Common myeloid progenitor, CD34-positive (primary cell): ENCODE measurements around the gene ZCCHC14.
"Not testable (repeated sequence)": the region's sequence is repeated elsewhere in the genome, so short reads cannot be mapped to it uniquely, and the experiment has no call there.

Experiments used
- CTCF ChIA-PET: fragments of 350-600 bp; sonication (Branson Sonifier 250); formaldehyde crosslinking; loops from one replicate; lab custom pipeline; 2021; ENCODE audit warnings: antibody characterized with exemption; lab: Charles Lee
- POLR2A ChIA-PET: fragments of 350-600 bp; sonication (Branson Sonifier 250); formaldehyde crosslinking; loops from one replicate; lab custom pipeline; 2021; ENCODE audit warnings: antibody characterized with exemption; lab: Charles Lee
- DNase-seq, 3 donors: peaks; one replicate each; pipeline versions ENCODE4 v3.0.0 to v3.0.0-alpha.2; 2013
- H3K27ac ChIP-seq, 2 experiments: 1 replicate in 1 of 2; 2 replicates in 1 of 2; pipeline ENCODE4 v1.7.0; 2013; ENCODE audit warnings: inconsistent platforms in 2 of 2, low read length in 2 of 2, mild to moderate bottlenecking in 2 of 2, low read depth in 1 of 2, moderate library complexity in 1 of 2; ENCODE audit not compliant: severe bottlenecking in 2 of 2, insufficient read depth in 1 of 2, poor library complexity in 1 of 2
- H3K27me3 ChIP-seq, 5 experiments: replicated peaks in 2 of 5; 1 replicate in 3 of 5; 2 replicates in 2 of 5; pipeline versions ENCODE4 v1.6.1 to v1.7.0; 2013; ENCODE audit warnings: low read length in 4 of 5, mild to moderate bottlenecking in 2 of 5, moderate library complexity in 2 of 5, inconsistent platforms in 1 of 5; ENCODE audit not compliant: insufficient read depth in 5 of 5, control insufficient read depth in 4 of 5
- H3K36me3 ChIP-seq, 4 experiments: 1 replicate in 2 of 4; 2 replicates in 2 of 4; pipeline versions ENCODE4 v1.6.1 to v1.7.0; 2013; ENCODE audit warnings: low read length in 3 of 4, control low read depth in 1 of 4, mild to moderate bottlenecking in 1 of 4; ENCODE audit not compliant: control insufficient read depth in 4 of 4, insufficient read depth in 4 of 4
- H3K4me1 ChIP-seq, 4 experiments: 1 replicate in 3 of 4; 2 replicates in 1 of 4; pipeline versions ENCODE4 v1.6.1 to v1.7.1; 2013; ENCODE audit warnings: low read length in 3 of 4, mild to moderate bottlenecking in 3 of 4, control low read depth in 1 of 4, inconsistent platforms in 1 of 4, moderate library complexity in 1 of 4; ENCODE audit not compliant: control insufficient read depth in 4 of 4, insufficient read depth in 4 of 4; ENCODE audit errors: control extremely low read depth in 1 of 4
- H3K4me3 ChIP-seq, 7 experiments: 1 replicate in 4 of 7; 2 replicates in 3 of 7; pipeline versions ENCODE4 v1.5.1 to v1.7.0; 2013; ENCODE audit warnings: mild to moderate bottlenecking in 7 of 7, low read length in 6 of 7, moderate library complexity in 6 of 7, inconsistent platforms in 2 of 7, low read depth in 2 of 7, control low read depth in 1 of 7; ENCODE audit not compliant: insufficient read depth in 4 of 7, control insufficient read depth in 1 of 7; ENCODE audit errors: extremely low read depth in 1 of 7
- H3K9me3 ChIP-seq, 5 experiments: 1 replicate in 4 of 5; 2 replicates in 1 of 5; pipeline versions ENCODE4 v1.6.1 to v1.7.1; 2013; ENCODE audit warnings: low read length in 4 of 5, mild to moderate bottlenecking in 2 of 5, inconsistent platforms in 1 of 5, low read depth in 1 of 5, moderate library complexity in 1 of 5; ENCODE audit not compliant: control insufficient read depth in 4 of 5, insufficient read depth in 2 of 5; ENCODE audit errors: control extremely low read depth in 1 of 5
- WGBS: methylation state at CpG from one replicate; pipeline ENCODE4 v1.1.5; 2013; ENCODE audit not compliant: insufficient coverage; 5-methylcytosine and 5-hydroxymethylcytosine counted together

The ZCCHC14 gene

DNA sequence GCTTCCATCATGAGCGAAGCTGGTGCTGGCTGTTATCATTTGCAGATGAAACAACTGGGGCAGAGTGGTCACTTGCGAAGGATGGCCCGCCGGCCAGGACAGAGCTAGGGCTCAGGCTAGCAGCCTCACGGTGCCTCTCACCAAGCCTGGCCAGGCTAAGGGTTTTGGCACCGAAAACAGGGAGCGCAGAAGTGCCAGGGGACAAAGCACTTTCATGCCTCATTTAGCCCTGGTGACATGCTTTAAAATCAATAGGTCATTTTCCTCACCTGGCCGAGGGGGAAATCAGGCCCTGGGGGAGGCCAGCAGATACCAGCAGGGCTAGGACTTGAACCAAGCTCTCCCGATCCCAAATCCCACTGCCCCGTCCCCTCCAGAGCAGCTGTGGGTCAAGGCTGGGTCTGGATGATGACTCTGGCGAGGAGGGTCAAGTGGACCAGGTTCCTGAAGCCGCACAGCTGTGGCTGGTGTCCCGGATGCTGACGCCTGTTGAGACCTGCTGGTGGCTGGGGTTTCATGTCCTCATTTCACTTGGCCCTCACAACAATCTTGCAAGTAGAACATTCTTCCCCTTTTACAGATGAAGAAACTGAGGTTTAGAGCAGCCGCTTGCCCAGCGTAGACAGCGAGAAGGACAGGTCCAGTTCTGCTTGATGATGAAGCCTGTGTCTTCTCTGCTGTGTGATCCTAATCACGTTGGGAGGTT is 10.6 kb upstream of the ZCCHC14 start:
- H3K27me3 ChIP-seq: peaks cover 0 to 28% (median 6%) of the 10 kb centered on the region in 5 experiments
- POLR2A ChIA-PET, CTCF ChIA-PET, DNase-seq, H3K27ac ChIP-seq, H3K4me3 ChIP-seq, H3K9me3 ChIP-seq, H3K36me3 ChIP-seq: not testable (repeated sequence)
- WGBS: 95% methylated on average over 18 of the region's 18 CpGs
- H3K4me1 ChIP-seq: peaks cover 6 to 12% (median 11%) of the 10 kb centered on the region in 4 experiments

GRCh38 chr16:87502308-87502969 is 9.6 kb upstream of the ZCCHC14 start:
- ChIA-PET CTCF (no interaction called here), POLR2A (no interaction called here)
- Histone ChIP-seq H3K4me1 (peaks cover 0 to 5% (median 4%) of the 10 kb centered on the region in 4 experiments), H3K36me3 (no peaks in the 10 kb centered on the region), H3K9me3 (no peaks in the 10 kb centered on the region), H3K4me3 (no peak overlapping the region), H3K27me3 (peaks cover 0 to 23% (median 8%) of the 10 kb centered on the region in 5 experiments), H3K27ac (no peak overlapping the region)
- no peak for DNase-seq
- WGBS: 92% methylated on average over 5 of the region's 5 CpGs

GRCh38 chr16:87501117-87501516 is 8.3 kb upstream of the ZCCHC14 start:
- Histone ChIP-seq H3K36me3 (no peaks in the 10 kb centered on the region), H3K4me1 (peaks cover 0 to 12% (median 10%) of the 10 kb centered on the region in 4 experiments), H3K27me3 (peaks cover 0 to 21% (median 6%) of the 10 kb centered on the region in 5 experiments), H3K27ac (no peak overlapping the region), H3K9me3 (no peaks in the 10 kb centered on the region), H3K4me3 (no peak overlapping the region)
- DNase-seq: no peak
- POLR2A ChIA-PET: no interaction called here
- WGBS: 100% methylated on average over 1 of the region's 5 CpGs
- CTCF ChIA-PET: no interaction called here

DNA sequence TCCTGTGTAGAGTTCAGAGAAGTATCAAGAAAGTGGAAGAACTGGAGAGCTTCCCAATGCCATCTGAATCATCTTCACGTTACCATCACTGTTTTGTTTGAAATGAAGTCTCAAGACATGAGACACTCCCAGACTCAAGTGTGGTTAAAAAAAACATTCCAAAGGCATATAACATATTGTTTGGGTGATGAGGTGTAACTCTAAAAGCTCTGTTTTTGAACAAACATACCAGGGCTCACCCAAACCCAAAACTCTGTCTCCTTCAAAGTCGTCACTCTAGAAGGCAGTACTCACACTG is 6.3 kb upstream of the ZCCHC14 start:
- Histone ChIP-seq H3K27ac (no peak overlapping the region), H3K9me3 (no peaks in the 10 kb centered on the region), H3K27me3 (peaks cover 0 to 22% (median 6%) of the 10 kb centered on the region in 5 experiments), H3K4me3 (no peak overlapping the region), H3K36me3 (no peaks in the 10 kb centered on the region), H3K4me1 (peaks cover 0 to 16% (median 14%) of the 10 kb centered on the region in 4 experiments)
- CTCF ChIA-PET: no interaction called here
- no CpG with 5 or more reads among the region's 2 CpGs for WGBS
- POLR2A ChIA-PET: interaction anchor here (0.6 kb wide), 1 partner anchor 24 kb away, joined by 5 read pairs; no protein-coding TSS in a partner anchor
- no peak for DNase-seq

DNA sequence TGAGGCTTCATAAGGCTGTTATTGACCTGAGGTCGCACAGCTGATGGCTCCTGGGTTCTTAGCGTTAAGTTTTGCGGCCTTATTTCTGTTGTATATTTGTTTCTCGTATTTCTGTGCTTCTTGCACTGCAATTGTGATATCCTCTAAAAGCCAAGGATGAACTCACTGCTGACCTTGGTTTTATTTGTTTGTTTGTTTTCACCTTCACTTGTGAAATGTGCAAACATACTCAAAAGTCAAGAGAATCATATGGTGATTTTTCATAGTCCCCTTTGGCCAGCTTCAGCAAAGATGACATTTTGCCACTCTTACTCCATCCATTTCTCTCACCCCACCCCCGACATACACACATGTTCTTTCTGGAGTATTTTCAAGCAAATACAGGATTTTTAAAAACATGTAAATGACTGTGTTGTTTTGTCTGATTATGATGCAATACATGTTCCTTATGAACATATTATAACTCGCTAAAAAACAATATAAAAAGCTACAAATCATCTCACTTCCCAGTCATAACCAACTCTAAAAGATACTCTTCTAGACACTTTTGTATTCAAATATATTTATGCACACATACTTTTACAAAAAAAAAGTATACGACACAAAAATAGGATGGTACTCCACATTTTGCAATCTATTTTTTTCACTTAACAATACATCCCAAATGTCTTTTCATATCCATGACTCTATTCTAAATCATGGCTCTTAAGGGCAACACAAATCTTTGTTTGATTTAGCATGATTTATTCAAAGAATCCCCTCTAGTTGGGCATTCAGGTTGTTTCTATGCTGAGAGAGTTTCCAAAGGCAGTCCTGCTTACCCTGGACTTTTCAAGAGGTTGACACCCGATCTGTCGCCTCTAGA is 5.7 kb upstream of the ZCCHC14 start:
- H3K36me3 ChIP-seq: no peaks in the 10 kb centered on the region
- H3K27me3 ChIP-seq: peaks cover 0 to 22% (median 6%) of the 10 kb centered on the region in 5 experiments
- peaks cover 0 to 17% (median 15%) of the 10 kb centered on the region in 4 experiments for H3K4me1 ChIP-seq
- CTCF ChIA-PET: no interaction called here
- WGBS: 75% methylated on average over 4 of the region's 9 CpGs
- H3K4me3 ChIP-seq: no peak overlapping the region
- no peak for DNase-seq
- POLR2A ChIA-PET: interaction anchor here (0.6 kb wide), 1 partner anchor 23 kb away, joined by 5 read pairs; no protein-coding TSS in a partner anchor
- no peak overlapping the region for H3K27ac ChIP-seq
- no peaks in the 10 kb centered on the region for H3K9me3 ChIP-seq

GRCh38 chr16:87497767-87498290 is 5.0 kb upstream of the ZCCHC14 start:
- H3K9me3 ChIP-seq, H3K27ac ChIP-seq, CTCF ChIA-PET, H3K36me3 ChIP-seq, DNase-seq, POLR2A ChIA-PET, H3K4me3 ChIP-seq: not testable (repeated sequence)
- H3K4me1 ChIP-seq: peaks cover 0 to 22% (median 19%) of the 10 kb centered on the region in 4 experiments
- H3K27me3 ChIP-seq: peaks cover 0 to 22% (median 6%) of the 10 kb centered on the region in 5 experiments
- 97% methylated on average over 4 of the region's 12 CpGs for WGBS
